ENCODE results near the gene EBF3. TPM values are rescaled to one million over a fixed set of nuclear protein-coding genes. Genes with fewer than 3 reads are reported as not detected.

EBF3 gene
- total RNA-seq, 2 experiments from 2014 or later: not detected

DNA sequence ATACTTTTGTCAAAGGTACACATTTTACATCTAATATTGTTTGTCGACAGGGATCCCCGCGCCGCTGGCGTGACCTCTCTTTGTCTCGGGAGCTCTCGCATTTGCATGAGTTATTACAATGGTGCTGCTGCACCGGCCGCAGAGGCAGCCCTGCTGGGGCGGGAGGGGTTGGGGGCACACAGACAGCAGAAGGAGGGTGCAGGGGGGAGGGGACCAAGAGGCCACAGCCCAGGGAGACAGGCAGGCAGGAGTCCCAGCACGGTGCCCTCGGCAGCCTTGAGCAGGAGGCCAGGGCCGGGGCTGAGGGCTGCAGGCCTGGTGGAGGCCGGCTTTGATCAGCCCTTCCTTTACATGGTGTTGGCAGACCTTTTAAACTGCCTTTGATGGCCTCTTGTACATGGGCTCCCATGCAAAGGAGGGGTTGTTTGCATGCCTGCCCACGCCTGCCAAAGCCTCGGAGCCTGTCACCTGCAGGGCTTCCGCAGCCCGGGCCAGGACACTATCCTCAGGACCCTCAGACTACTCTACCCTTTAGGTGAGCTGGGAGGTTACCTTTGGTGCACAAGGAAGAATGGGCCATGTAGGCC, 95.5 kb downstream of the EBF3 start:
- no peaks in the 10 kb centered on the region for H3K27me3 ChIP-seq (ENCODE audit: control insufficient read depth in 1 of 2, insufficient read depth in 2 of 2, low read length in 2 of 2)
- H3K27ac ChIP-seq (ENCODE audit: low read depth in 1 of 2, low read length in 2 of 2): no peak overlapping the region
- TF ChIP-seq CTCF (IDR thresholded peaks at IDR 0.05): no peak
- Mint-ChIP-seq H3K27me3 (no peaks in the 10 kb centered on the region), H3K27ac (no peak overlapping the region), H3K9me3 (no peaks in the 10 kb centered on the region), H3K36me3 (ENCODE audit: low read depth) (no peaks in the 10 kb centered on the region), H3K4me3 (no peak overlapping the region), H3K4me1 (ENCODE audit: low read depth) (peaks cover 8% of the 10 kb centered on the region)
- ChIA-PET CTCF (no interaction called here), POLR2A (no interaction called here)
- H3K36me3 ChIP-seq (ENCODE audit: insufficient read depth, low read length): no peaks in the 10 kb centered on the region
- H3K4me1 ChIP-seq (ENCODE audit: insufficient read depth, low read length): peaks cover 5% of the 10 kb centered on the region
- no peak for DNase-seq
- no peaks in the 10 kb centered on the region for H3K9me3 ChIP-seq (ENCODE audit: control insufficient read depth in 1 of 2, insufficient read depth in 1 of 2, low read length in 2 of 2)
- H3K4me3 ChIP-seq (ENCODE audit: low read length): no peak overlapping the region
- ATAC-seq (ENCODE audit: poor library complexity): no peak
- intact Hi-C loops (cut with DNase I, micrococcal nuclease): no loop called here

DNA sequence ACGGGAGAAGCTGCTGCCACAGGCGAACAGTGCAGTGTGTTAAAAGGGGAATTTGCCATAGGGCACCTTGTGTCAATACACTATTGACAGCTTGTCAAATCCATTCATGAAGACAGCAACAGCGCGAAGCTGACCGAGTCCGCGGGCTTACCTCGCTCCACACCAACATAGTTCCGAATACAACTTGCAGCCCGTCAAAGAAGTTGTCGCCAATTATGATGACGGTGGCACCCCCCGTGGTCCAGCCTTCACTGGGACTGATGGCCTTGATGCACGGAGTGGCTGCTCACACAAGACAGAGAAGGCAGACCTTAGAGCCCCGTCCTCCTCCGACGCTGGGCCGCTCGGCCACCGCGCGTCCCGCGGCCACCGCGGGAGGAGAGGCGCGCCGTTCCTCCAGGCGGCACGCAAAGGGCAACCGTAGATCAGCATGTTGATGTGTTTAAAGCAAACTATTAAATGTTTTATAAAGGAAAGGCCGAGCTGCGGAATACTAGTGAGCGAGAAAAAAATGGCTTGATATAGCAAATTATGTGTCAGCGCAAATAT, 96.4 kb downstream of the EBF3 start:
- H3K4me3 Mint-ChIP-seq: no peak overlapping the region
- H3K4me3 ChIP-seq (ENCODE audit: low read length): no peak overlapping the region
- no peaks in the 10 kb centered on the region for H3K9me3 ChIP-seq (ENCODE audit: control insufficient read depth in 1 of 2, insufficient read depth in 1 of 2, low read length in 2 of 2)
- ATAC-seq (ENCODE audit: poor library complexity): no peak
- peaks cover 8% of the 10 kb centered on the region for H3K4me1 Mint-ChIP-seq (ENCODE audit: low read depth)
- POLR2A ChIA-PET: no interaction called here
- intact Hi-C loops (cut with DNase I, micrococcal nuclease): no loop called here
- H3K27me3 Mint-ChIP-seq: no peaks in the 10 kb centered on the region
- no peaks in the 10 kb centered on the region for H3K27me3 ChIP-seq (ENCODE audit: control insufficient read depth in 1 of 2, insufficient read depth in 2 of 2, low read length in 2 of 2)
- no peaks in the 10 kb centered on the region for H3K9me3 Mint-ChIP-seq
- H3K4me1 ChIP-seq (ENCODE audit: insufficient read depth, low read length): peaks cover 5% of the 10 kb centered on the region
- H3K36me3 Mint-ChIP-seq (ENCODE audit: low read depth): no peaks in the 10 kb centered on the region
- no peak for DNase-seq
- CTCF ChIA-PET: no interaction called here
- no peaks in the 10 kb centered on the region for H3K36me3 ChIP-seq (ENCODE audit: insufficient read depth, low read length)
- no peak for TF ChIP-seq CTCF (IDR thresholded peaks at IDR 0.05)
- H3K27ac Mint-ChIP-seq: no peak overlapping the region
- H3K27ac ChIP-seq (ENCODE audit: low read depth in 1 of 2, low read length in 2 of 2): no peak overlapping the region

DNA sequence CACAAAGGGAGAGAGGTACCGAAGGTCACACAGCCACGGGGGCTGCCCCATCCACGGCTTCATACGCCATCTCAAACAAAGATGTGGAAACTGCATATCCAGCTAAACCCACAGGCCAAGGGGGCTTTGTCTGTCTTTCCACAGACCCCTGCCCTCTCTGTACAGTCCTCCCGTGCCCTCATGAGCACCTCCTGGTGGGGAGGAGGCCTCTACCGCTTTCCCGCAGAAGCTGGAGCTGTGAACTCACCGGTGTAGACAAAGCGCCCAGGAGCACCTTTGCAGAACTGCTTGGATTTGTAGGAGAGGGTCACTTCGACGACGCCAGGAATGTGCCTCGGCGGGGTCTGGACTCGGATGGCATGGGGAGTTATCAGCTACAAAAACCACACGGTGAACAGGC, 97.2 kb downstream of the EBF3 start:
- DNase-seq (no peak), ATAC-seq (ENCODE audit: poor library complexity) (no peak)
- no peaks in the 10 kb centered on the region for H3K36me3 Mint-ChIP-seq (ENCODE audit: low read depth)
- ChIA-PET CTCF (no interaction called here), POLR2A (no interaction called here)
- peaks cover 8% of the 10 kb centered on the region for H3K4me1 Mint-ChIP-seq (ENCODE audit: low read depth)
- Histone ChIP-seq H3K9me3 (ENCODE audit: control insufficient read depth in 1 of 2, insufficient read depth in 1 of 2, low read length in 2 of 2) (no peaks in the 10 kb centered on the region), H3K27ac (ENCODE audit: low read depth in 1 of 2, low read length in 2 of 2) (no peak overlapping the region), H3K27me3 (ENCODE audit: control insufficient read depth in 1 of 2, insufficient read depth in 2 of 2, low read length in 2 of 2) (no peaks in the 10 kb centered on the region), H3K4me3 (ENCODE audit: low read length) (no peak overlapping the region), H3K36me3 (ENCODE audit: insufficient read depth, low read length) (no peaks in the 10 kb centered on the region), H3K4me1 (ENCODE audit: insufficient read depth, low read length) (peaks cover 5% of the 10 kb centered on the region)
- H3K9me3 Mint-ChIP-seq: no peaks in the 10 kb centered on the region
- H3K27me3 Mint-ChIP-seq: no peaks in the 10 kb centered on the region
- TF ChIP-seq CTCF (IDR thresholded peaks at IDR 0.05): no peak
- no peak overlapping the region for H3K27ac Mint-ChIP-seq
- intact Hi-C loops (cut with DNase I, micrococcal nuclease): no loop called here
- no peak overlapping the region for H3K4me3 Mint-ChIP-seq
